AML-193 (cell line): Measurements from ENCODE around the gene IFI27L1.

Source experiments
- DNase-seq, 2 experiments: peaks; one replicate each; lab custom pipeline; 2025; lab: John Stamatoyannopoulos, UW

The IFI27L1 gene

GRCh38 chr14:94132285-94132887 lies 51.3 kb downstream of the IFI27L1 start:
- peak; percentile 71 to 75 for DNase-seq

GRCh38 chr14:94135476-94135875 lies 54.4 kb downstream of the IFI27L1 start:
- no peak for DNase-seq

GRCh38 chr14:94136575-94137331 lies 55.6 kb downstream of the IFI27L1 start:
- DNase-seq: peak; percentile 64 to 74

DNA sequence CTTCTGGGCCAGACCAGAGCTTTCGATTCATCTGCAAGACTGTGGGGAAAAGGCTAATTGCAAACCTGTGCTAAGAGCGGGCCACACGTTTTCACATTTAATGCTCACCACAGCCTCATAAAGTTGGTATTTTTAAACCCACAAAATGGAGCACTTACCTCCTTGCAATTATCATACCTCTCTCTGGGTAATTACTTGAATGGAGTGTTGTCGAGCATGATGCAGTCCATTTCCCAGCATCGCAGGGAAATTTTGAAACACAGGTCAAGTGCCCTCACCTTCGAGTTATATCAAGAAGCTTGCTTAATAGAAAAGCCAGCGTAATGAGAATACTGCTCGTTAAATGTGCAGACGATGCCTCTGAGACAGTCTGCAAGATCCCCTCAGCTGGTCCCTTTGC lies 57.1 kb downstream of the IFI27L1 start:
- no peak for DNase-seq

GRCh38 chr14:94139006-94139405 lies 57.9 kb downstream of the IFI27L1 start:
- no peak for DNase-seq

DNA sequence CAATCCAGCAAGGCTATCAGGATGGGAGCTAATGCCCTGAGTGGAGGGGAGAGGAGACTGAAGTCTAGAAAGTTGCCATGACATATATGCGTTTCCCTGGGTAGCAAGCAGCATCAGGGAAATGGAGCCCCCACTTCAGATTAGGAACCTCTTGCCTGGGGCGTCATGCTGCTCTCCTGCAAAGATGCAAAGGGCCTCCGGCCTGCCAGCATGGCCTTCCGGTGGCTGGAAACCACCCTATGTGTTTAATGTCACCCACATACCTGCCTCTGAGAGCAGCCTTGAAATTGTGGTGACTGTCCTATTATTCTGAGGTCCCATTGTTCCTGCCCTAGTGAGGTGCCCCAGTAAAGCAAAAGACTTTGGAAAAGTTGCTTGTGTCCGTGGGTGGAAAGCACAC lies 58.3 kb downstream of the IFI27L1 start:
- no peak for DNase-seq

GRCh38 chr14:94142247-94142646 lies 61.1 kb downstream of the IFI27L1 start:
- no peak for DNase-seq

DNA sequence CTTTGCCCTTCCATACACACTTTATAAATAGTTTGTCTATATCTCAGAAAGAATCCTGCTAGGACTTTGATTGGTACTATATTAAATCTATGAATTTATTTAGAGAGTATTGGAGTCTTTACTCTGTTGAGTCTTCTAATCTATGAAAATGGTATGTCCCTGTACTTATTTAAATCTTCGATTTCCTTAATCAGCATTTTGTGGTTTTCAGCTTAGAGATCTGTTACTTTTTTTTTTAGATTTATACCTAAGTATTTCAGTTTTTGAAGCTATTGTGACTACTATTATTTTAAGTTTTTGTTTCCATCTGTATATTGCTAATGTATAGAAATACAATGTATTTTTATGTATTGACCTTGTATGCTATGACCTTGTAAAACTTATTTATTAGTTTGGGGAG lies 61.7 kb downstream of the IFI27L1 start:
- no peak for DNase-seq

- DNase-seq: no peak
Observed at GRCh38 chr14:94143239-94143638, 62.1 kb downstream of the IFI27L1 start.

DNA sequence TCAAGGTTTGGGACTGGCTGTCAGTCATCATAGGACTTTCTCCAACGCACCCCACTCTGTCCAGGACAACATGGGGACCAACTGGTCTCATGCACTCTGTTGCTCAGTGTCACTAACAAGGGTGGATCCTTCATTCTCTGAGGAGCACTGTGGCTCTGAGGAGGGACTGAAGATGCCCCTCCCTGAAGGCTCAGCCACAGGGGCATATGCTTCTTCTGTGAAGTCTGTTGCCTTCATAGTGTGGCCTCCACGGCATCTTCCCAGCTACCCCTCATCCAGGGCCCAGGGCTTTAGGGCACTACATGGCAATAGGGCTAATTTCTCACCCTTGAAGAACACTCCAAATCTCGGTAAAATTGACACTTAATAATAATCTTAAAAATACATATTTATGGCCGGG lies 62.6 kb downstream of the IFI27L1 start:
- DNase-seq: no peak

DNA sequence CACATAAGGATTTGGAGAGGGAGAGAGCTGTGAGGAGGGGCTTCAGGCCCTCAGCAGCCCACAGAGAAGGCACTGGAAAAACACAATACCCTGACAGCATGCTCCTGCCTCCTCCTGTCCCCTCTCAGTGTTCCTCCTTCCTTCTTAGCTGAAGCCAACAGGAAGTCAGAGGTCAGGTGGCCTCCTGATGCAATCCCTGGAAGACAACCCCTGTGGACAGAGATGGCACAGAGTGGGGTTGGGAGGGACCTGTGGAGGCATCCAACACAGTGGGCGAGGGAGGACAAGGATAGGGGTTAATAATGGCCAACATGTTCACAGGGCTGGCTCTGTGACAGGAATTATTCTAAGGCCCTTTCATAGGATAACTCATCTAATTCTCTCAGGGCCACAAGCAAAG lies 63.7 kb downstream of the IFI27L1 start:
- peak; percentile 51 to 53 for DNase-seq

DNA sequence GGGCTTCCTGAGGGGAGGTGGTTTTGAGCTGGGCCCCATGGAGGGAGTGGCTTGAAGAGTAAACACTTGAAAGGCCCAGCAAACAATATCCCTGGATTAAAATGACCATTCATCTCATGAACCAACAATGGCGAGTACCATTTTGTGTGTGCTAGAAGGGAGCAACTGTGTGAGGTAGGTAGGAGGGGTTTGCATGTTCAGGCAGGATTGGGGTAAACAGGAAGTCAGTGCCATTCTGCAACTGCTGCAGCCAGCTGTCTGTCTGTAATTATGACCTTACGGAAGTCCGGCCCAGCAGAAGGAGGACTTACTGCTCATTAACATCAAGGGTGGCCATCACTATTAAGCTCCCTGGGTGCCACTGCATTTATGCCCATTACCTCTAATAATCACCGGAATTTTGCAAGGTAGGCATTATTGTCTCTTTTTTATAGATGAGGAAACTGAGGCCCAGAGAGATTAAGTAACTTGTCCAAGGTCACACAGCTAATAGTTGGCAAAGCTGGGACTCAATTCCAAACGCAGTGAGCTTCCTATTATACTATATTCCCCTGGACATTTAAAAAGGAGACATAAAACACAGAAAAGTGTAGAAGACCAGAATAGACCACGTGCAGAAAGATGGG lies 64.9 kb downstream of the IFI27L1 start:
- DNase-seq: no peak
